Brain microvascular endothelial cell (primary cell): Measurements from ENCODE around the gene KDM2B.
A peak's percentile ranks its signal among the peaks of the same experiment; 100 is the strongest.

Source experiments
- DNase-seq: peaks from one replicate; pipeline ENCODE4 v3.0.0-alpha.2; 2020
- H3K27ac ChIP-seq: fragments of 250-450 bp; sonication (Bioruptor Pico); 2 replicates; pipeline ENCODE4 v1.5.1; 2020; ENCODE audit warnings: mild to moderate bottlenecking, moderate library complexity
- H3K27me3 ChIP-seq: fragments of 250-450 bp; sonication (Bioruptor Pico); replicated peaks from 2 replicates; pipeline ENCODE4 v1.5.1; 2020; ENCODE audit warnings: mild to moderate bottlenecking
- H3K36me3 ChIP-seq: fragments of 250-450 bp; sonication (Bioruptor Pico); replicated peaks from 2 replicates; pipeline ENCODE4 v1.5.1; 2020; ENCODE audit warnings: mild to moderate bottlenecking
- H3K4me3 ChIP-seq: 2 replicates; pipeline ENCODE4 v1.5.1; 2011; ENCODE audit warnings: low read depth, mild to moderate bottlenecking, control low read depth, low read length, moderate library complexity
- in situ Hi-C: cut with HindIII; loops from 2 replicates; pipeline ENCODE4 v1.10.0; 2017; ENCODE audit warnings: low sequenced_read_pairs, low pct_ligation_motif_present
- TF ChIP-seq, protein P1 (sequence below): IDR thresholded peaks from 2 replicates; pipeline ENCODE4 v1.5.1; 2011; ENCODE audit warnings: low read depth, mild to moderate bottlenecking, moderate library complexity, low read length, control low read depth, inconsistent platforms; ENCODE audit errors: missing control alignments

The KDM2B gene

DNA sequence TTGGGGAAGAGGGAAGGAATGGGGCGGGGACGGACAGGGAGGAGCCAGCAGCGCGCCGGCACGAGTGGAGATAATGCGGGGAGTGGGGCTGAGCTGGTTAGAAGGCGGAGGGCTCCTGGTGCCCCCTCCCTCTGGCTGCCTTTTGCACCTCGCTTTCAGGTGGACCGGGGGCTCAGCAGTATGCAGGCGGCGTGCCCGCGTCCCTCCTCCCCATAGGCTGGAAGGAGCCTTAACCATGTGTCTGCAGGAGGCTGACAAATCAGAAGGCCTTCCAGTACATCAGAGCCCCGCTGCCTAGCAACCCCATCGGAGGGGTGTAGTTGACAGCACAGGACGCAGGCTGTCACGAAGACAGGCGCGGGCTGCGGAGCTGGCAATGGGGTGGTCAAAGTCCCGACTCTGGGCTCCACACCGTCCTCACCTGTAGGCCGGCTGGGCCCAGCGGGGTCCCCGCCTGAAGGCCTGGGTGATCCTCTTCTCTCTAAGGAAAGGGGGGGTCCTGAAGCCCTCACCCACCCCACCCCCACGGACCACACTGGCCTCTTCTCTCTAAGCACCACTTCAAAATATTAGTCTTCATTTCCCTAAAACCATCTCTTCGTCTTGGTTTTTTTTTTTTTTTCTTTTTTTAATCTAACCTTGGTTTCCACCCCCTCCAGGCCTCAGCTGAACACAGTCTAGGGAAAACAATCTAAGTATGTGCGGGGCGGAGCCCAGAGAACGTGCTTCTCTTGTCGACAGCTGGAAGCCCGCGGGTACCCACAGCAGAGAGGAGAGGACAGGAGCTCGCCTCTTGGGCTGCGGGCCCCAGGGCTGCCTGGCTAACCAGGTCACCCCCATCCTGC, 44.5 kb downstream of the KDM2B start:
- H3K4me3 ChIP-seq = peak overlapping the region; percentile 55
- no peaks in the 10 kb centered on the region for H3K36me3 ChIP-seq
- peak; percentile 87 for DNase-seq
- H3K27me3 ChIP-seq = no peaks in the 10 kb centered on the region
- H3K27ac ChIP-seq = peak overlapping the region; percentile 43
- in situ Hi-C loops = no loop called here
- TF ChIP-seq, protein P1, sequence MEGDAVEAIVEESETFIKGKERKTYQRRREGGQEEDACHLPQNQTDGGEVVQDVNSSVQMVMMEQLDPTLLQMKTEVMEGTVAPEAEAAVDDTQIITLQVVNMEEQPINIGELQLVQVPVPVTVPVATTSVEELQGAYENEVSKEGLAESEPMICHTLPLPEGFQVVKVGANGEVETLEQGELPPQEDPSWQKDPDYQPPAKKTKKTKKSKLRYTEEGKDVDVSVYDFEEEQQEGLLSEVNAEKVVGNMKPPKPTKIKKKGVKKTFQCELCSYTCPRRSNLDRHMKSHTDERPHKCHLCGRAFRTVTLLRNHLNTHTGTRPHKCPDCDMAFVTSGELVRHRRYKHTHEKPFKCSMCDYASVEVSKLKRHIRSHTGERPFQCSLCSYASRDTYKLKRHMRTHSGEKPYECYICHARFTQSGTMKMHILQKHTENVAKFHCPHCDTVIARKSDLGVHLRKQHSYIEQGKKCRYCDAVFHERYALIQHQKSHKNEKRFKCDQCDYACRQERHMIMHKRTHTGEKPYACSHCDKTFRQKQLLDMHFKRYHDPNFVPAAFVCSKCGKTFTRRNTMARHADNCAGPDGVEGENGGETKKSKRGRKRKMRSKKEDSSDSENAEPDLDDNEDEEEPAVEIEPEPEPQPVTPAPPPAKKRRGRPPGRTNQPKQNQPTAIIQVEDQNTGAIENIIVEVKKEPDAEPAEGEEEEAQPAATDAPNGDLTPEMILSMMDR = no peak

DNA sequence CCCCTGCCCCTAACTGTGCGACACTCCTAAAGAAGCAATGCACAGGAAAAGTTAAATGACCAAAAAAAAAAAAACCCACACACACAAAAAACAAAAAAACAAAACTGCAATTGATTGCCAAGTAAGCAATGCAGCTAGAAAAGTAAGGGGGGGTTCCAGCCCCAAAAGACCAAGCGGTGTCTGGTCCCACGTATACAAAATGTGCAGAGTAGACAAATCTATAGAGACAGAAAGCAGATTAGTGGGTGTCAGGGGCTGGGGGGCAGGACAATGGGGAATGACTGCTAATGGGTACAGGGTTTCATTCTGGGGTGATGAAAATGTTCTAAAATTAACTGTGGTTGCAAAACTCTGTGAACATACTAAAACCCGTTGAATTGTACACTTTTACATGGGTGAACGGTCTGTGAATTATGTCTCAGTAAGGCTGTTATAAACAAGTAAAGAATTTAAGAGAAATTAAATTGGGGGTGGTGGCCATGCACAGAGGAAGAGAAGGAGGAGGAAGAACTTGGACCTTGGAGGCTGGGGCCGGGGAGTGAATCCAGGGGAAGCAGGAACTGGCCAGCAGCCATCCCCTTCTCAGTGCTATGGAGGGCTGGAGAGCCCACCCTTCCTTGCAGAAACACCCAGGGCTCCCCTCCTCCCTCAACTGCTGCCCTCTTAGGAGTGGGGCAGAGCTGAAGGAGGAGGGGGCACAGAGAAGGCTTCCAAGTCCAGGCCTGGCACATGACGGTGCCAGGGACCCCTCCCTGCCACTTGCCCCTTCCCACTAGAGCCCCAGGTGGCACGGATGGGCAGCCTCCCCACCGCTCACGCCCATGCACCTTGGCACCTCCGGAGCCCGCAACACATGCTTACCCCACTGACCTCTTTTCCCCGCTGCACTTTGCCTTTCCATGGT, 45.4 kb downstream of the KDM2B start:
- TF ChIP-seq, protein P1 = no peak
- H3K27ac ChIP-seq = no peak overlapping the region
- H3K27me3 ChIP-seq = no peaks in the 10 kb centered on the region
- in situ Hi-C loops = no loop called here
- no peaks in the 10 kb centered on the region for H3K36me3 ChIP-seq
- peak overlapping the region; percentile 55 for H3K4me3 ChIP-seq
- DNase-seq = no peak

DNA sequence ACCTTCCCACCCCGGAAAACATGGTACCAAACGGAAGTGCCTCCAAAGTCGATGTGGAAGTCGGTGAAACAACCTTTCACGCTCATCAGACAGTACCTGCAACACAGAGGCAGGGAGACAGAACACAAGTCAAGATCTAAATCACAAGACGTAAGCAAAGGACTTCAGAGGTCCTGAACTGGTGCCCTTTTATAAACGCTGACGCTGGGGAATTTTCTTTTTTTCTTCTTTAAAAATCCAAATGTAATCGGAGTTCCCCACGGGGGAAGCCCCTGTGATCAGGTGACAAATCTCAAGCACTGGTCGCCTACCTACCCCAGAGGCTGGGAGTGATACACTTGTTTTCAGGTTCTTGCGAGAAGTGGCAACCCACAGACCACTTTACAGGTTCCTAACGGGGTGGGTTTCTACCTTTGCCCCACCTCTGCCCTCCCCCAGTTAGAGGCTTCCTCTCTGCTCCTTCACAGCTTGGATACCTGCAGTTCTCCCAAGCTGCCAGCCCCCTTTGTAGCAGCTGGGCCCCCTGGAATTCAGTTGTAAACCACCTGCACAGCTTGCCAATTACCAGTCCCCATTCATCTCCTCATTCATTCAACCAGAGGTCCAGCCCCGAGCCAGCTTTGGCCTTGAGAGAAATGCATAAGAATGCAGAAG, 46.2 kb downstream of the KDM2B start:
- H3K36me3 ChIP-seq = no peaks in the 10 kb centered on the region
- in situ Hi-C loops = no loop called here
- H3K4me3 ChIP-seq = no peak overlapping the region
- no peaks in the 10 kb centered on the region for H3K27me3 ChIP-seq
- TF ChIP-seq, protein P1 = no peak
- H3K27ac ChIP-seq = no peak overlapping the region
- DNase-seq = no peak

DNA sequence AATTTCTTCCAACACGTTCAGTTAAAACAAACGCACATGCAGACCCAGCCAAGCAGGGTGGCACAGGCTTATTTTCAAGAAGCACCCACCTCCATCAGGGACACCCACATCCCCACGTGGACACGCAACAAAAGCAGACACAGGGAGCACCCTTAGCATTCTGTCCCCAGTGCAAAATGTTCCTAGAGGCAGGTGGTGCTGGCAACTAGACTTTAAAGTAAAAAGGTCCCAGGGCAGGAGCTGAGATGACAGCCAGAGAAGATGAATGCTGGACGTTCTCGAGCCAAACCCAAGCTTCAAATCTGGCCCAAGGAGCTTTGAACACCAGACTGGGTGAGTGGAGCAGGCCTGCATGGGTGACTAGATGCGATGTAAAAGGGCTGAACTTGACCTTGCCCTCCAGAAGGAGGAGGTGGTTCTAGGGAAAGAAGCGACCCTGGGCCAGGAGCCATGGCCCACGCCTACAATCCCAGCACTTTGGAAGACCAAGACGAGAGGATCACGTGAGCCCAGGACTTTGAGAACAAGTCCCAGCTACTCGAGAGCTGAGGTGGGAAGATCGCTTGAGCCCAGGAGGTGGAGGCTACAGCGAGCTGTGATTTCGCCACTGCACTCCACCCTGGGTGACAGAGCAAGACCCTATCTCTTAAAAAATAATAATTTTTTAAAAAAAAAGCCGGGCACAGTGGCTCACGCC, 47.3 kb downstream of the KDM2B start:
- DNase-seq = no peak
- Histone ChIP-seq H3K27ac (no peak overlapping the region), H3K36me3 (no peaks in the 10 kb centered on the region), H3K27me3 (no peaks in the 10 kb centered on the region), H3K4me3 (no peak overlapping the region)
- TF ChIP-seq, protein P1 = no peak
- in situ Hi-C loops = no loop called here
